ENCODE measurements around the gene PLXDC2. TPM values are rescaled to one million over a fixed set of nuclear protein-coding genes. Genes with fewer than 3 reads are reported as not detected.
"Not testable (repeated sequence)": the region's sequence is repeated elsewhere in the genome, so short reads cannot be mapped to it uniquely, and the experiment has no call there.

The PLXDC2 gene
- total RNA-seq, 1 donor from 2014 or later: 92.0 TPM

DNA sequence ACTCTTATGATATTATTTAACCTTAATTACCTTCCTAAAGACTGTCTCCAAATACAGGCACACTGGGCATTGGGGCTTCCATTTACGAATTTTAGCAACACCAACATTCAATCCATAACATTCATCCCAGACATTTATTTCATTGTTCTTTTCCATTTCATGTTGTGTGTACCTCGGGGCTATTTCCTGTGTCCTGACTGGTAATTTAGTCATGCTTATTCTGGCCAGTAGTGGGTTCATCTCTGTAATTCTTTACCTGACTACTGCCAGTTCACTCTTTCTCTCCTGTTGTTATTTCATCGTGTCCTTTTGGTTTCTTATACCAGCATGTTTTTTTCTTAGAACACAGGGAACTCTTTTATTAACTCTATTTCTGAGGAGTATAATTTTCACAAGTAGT is 225.7 kb downstream of the PLXDC2 start:
- no peak for DNase-seq (ENCODE audit: low spot score)

GRCh38 chr10:20045100-20045499 is 228.9 kb downstream of the PLXDC2 start:
- DNase-seq (ENCODE audit: low spot score): not testable (repeated sequence)

DNA sequence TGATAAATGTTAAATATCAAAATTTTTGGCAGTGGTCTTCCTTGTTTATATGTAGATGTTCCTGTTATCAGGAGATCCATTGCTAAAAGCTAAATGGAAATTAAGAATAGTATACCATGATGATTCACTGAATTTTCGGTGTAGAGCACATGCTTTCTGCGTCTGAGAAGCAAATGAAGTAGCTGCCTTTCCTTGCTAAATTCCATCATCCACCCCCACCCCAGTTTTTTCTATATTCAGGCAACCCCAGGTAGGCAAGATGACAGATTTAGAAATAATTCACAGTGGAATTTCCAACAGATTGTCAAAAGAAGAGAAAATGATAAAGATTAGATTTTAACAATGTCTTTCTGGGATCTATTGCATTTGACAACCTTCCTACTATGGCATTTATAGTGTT is 231.9 kb downstream of the PLXDC2 start:
- no peak for DNase-seq (ENCODE audit: low spot score)

- DNase-seq (ENCODE audit: low spot score): no peak
These were observed 241.9 kb downstream of the PLXDC2 start for GRCh38 chr10:20058135-20058534.

DNA sequence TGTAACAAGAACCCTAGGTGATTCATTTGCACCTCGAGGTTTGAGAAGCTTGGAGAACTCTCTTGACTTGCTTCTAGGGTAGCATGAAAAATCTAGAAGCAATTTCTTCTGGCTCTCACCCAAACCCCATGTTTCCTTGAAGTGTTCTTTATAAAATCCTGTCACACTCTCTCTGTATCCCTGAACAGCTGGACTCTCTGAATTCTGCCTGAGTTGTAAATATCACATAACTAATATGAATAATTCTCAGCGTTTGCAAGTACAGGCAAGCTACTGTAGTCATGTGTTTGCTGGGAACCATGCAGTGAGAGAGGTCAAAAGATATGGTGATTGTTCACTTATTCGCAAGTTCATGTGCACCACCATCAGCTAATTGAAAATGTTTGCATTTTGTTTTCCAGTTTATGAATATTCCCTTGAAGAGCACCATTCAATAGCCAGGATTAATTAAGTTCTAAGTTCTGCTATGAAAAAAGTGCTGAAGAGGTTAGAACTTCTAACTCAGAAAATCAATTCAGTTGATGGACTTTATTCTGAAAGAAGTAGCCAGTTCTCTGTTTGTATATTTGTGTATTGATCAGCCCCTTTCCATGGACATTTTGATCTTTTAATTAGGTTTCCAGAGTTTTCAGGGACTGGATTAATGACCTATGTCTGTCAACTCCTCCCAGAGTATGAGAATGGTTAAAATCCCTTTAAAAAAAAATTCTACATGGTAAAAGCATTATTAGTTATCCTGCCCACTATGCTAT is 243.0 kb downstream of the PLXDC2 start:
- DNase-seq (ENCODE audit: low spot score): peak; percentile 10

GRCh38 chr10:20065814-20066213 is 249.6 kb downstream of the PLXDC2 start:
- no peak for DNase-seq (ENCODE audit: low spot score)

DNA sequence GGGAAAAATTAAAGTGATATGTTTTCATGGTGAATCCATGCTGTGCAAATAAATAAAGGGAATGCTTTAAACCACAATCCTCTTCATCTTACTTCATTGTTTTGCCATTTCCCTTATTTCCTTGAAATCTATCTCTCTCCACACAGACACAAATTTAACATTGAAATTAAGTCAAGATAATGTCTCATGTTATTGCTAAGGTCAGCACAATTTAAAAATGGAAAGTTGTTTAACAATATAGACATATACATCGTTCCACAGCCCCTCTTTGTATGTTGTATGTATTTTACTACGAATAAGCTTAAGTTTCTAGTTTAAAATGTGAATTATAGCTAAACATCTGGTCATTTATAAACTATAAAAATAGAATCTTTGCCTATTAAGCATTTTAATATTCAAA is 256.9 kb downstream of the PLXDC2 start:
- no peak for DNase-seq (ENCODE audit: low spot score)

DNA sequence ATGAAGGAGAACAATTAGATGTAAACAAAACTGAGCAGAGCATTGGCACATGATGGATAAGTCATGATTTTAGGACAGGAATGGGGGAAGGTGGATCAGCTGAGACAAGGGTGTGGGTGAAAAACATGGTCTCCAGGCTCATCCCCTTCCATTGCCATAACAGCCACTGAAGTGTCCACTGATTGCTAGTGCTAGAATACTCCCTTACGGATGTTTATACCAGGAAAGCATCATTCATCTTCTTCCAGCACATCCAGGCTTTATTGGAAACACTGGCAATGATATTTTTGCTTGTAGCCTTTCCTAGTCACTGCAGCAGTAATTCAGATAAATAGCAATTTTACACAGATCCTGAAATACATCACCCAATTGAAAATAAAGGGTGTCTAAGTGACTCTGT is 259.5 kb downstream of the PLXDC2 start:
- DNase-seq (ENCODE audit: low spot score): no peak

GRCh38 chr10:20084451-20084850 is 268.2 kb downstream of the PLXDC2 start:
- DNase-seq (ENCODE audit: low spot score): no peak

DNA sequence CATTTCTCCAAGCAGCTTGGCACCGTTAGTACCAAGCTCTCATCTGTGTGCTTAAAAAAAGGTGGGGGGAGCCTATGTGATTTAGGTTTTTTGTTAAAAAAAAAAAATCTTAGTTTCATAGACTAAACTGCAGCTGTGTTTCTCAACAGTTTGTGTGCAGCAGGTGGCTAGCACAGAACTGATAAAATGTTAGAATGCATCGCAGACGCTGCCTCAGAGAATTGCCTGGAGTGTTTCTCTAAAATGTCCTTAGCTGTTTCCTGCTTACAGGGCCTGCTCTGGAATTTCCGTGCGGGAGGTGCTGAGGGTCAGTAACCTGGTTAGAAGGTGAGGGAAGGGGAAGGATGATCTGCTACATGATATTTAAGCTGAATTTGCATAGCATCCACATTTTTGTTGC is 268.9 kb downstream of the PLXDC2 start:
- no peak for DNase-seq (ENCODE audit: low spot score)

DNA sequence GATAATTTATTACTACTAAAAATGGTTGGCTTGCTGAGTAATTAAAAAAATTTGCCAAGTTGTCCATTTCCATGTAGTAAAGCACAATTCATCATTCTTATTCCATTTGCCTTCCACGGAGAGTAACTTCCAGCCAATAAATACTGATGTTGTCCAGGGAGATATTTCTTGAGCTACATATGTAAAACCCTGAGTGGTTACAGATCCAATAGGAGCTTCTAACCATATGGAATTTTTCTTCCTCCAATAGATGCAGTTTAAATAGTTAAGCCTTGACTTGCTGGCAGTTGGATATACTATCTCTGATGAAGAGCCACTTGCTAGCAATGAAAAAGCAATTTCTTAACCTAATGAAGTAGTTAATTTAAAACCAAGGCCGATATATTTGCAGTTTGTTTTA is 271.1 kb downstream of the PLXDC2 start:
- no peak for DNase-seq (ENCODE audit: low spot score)

DNA sequence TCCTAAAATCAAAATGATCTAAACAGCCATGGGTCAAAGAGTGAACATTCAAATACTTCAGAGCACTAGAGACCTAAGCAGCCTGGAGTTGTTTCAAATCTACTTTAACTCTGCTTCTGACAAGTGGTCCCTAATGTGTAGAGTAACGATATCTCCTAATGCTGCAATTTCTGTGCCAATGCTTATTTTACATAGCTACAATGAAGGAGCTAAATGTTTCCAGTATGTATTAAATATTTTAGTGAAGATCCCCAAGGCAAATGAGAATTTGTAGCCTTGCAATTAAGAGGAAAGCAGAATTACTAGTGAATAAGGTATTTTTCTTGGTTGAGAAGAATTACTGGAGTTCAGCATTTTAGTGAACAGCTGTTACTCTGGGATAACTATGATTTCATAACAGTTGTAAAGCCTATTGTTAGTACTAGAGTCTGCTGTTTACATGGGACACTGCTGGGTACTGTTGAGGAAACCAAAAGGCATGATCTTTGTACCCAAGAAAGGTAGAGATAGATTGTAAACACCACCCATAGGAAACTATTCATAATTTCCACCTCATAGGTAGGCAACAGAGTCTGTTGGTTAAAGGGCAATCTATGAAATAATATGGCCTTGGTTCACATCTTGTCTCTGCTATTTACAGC is 271.9 kb downstream of the PLXDC2 start:
- DNase-seq (ENCODE audit: low spot score): no peak

DNA sequence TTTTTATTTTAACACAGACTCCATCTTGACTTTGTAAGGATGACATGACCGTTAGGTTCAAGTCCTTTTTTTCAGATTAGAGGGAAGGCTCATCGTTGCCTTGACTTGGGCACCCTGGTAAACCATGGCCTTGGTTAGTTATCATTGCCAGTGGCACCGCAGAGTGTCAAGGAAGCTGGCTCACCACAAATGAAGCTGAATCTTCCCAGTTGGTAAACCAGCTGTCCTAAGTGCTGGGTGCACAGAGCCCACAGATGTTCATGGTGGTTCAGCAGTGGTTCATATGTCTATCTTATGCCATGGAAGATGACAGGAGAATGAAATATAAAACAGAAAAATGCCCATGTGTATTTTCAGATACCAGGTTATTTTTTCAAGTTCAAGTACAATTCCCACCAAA is 273.6 kb downstream of the PLXDC2 start:
- no peak for DNase-seq (ENCODE audit: low spot score)

DNA sequence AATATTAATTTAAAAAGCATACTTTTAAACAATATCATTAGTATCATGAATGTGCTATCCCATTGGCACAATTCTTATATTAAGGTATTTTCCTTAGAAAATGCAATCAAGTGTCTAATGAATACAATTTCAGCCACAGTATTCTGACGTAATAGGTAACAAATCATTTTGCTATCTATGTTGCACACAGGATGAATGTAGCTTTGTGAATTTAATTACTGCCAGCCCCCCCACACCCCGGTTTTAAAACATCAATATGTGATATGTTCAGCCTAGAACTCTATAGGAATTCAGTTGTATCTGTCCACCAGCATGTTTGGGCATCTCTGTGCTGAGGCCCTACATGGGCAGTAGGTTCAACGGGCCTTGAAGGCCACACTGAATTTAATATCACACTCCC is 274.6 kb downstream of the PLXDC2 start:
- no peak for DNase-seq (ENCODE audit: low spot score)

- no peak for DNase-seq (ENCODE audit: low spot score)
These were observed 275.5 kb downstream of the PLXDC2 start for GRCh38 chr10:20091698-20092097.

GRCh38 chr10:20093600-20093999 is 277.4 kb downstream of the PLXDC2 start:
- no peak for DNase-seq (ENCODE audit: low spot score)

GRCh38 chr10:20094226-20094976 is 278.2 kb downstream of the PLXDC2 start:
- DNase-seq (ENCODE audit: low spot score): no peak

DNA sequence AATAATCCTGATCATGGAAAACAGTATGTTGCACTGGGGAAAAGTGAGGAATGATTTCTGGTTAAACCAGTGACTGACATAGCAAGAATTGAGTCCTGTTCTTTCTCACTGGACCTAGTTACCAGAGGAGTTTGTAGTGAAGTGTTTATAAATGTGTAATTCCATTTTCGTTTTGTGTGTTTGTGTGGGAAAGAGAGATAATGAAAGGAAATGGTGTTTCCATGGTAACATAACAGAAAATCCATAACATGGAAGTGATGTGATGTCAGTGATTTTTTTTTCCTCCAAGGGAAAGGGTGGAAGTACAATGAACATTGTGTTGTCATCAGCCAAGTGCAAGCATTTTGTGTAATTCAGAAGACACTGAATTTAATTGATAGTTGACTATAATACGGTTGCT is 283.9 kb downstream of the PLXDC2 start:
- no peak for DNase-seq (ENCODE audit: low spot score)

GRCh38 chr10:20105236-20105635 is 289.0 kb downstream of the PLXDC2 start:
- no peak for DNase-seq (ENCODE audit: low spot score)

DNA sequence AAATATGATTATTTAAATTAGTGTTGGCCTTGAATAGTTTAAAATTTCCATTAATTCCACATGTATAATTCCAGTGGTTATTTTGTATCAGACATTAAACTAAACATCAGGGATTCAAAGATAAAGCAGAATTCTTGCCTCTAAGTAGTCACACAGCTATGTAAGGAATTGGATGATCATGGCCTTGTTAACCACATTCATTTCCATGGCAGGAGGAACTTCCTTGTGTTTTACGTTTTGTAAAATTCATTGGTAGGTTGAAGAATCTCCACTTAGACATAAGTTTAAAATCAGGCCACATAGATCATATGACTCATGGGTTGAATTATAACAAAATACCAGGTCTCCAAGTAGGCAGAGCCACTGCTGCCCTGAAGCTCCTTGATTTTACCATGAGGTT is 289.7 kb downstream of the PLXDC2 start:
- no peak for DNase-seq (ENCODE audit: low spot score)

DNA sequence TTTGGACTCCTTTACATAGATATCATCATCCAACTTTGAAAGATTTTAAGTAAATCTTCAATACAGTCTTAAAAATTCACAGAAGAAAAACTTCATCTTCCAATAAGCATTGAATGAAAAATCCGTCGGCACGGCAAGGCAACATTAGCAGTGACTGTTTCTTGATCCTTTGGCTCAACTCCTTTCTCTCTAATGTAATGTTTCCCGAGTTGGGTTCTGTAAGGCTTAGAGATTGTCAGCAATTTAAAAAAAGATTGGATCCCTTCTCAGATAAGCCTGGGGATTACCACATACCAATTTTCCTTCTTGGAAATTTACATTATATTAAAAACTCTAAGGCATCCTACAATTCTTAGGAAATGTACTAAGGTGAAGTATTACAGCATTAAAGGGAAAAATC is 291.8 kb downstream of the PLXDC2 start:
- no peak for DNase-seq (ENCODE audit: low spot score)

GRCh38 chr10:20109613-20110012 is 293.4 kb downstream of the PLXDC2 start:
- no peak for DNase-seq (ENCODE audit: low spot score)
